ENCODE measurements around the gene APOC1.
A peak's percentile ranks its signal among the peaks of the same experiment; 100 is the strongest.
"Not testable (repeated sequence)": the region's sequence is repeated elsewhere in the genome, so short reads cannot be mapped to it uniquely, and the experiment has no call there.

APOC1 gene

DNA sequence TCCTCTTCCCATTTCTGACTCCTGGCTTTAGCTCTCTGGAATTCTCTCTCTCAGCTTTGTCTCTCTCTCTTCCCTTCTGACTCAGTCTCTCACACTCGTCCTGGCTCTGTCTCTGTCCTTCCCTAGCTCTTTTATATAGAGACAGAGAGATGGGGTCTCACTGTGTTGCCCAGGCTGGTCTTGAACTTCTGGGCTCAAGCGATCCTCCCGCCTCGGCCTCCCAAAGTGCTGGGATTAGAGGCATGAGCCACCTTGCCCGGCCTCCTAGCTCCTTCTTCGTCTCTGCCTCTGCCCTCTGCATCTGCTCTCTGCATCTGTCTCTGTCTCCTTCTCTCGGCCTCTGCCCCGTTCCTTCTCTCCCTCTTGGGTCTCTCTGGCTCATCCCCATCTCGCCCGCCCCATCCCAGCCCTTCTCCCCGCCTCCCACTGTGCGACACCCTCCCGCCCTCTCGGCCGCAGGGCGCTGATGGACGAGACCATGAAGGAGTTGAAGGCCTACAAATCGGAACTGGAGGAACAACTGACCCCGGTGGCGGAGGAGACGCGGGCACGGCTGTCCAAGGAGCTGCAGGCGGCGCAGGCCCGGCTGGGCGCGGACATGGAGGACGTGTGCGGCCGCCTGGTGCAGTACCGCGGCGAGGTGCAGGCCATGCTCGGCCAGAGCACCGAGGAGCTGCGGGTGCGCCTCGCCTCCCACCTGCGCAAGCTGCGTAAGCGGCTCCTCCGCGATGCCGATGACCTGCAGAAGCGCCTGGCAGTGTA lies 6.2 kb upstream of the APOC1 start:
- no peaks in the 10 kb centered on the region for H3K9me3 ChIP-seq (ENCODE audit: control insufficient read depth, low read length)
- no peak overlapping the region for H3K9ac ChIP-seq (ENCODE audit: low read length)
- H3K27me3 ChIP-seq (ENCODE audit: control insufficient read depth, insufficient read depth, low read length) = peaks cover 31% of the 10 kb centered on the region
- H3K36me3 ChIP-seq (ENCODE audit: control insufficient read depth, insufficient read depth, low read length) = no peaks in the 10 kb centered on the region
- peaks cover 28% of the 10 kb centered on the region for H3K4me1 ChIP-seq (ENCODE audit: control insufficient read depth, insufficient read depth, low read length)
- H3K4me3 ChIP-seq (ENCODE audit: low read length) = no peak overlapping the region

DNA sequence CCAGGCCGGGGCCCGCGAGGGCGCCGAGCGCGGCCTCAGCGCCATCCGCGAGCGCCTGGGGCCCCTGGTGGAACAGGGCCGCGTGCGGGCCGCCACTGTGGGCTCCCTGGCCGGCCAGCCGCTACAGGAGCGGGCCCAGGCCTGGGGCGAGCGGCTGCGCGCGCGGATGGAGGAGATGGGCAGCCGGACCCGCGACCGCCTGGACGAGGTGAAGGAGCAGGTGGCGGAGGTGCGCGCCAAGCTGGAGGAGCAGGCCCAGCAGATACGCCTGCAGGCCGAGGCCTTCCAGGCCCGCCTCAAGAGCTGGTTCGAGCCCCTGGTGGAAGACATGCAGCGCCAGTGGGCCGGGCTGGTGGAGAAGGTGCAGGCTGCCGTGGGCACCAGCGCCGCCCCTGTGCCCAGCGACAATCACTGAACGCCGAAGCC lies 5.6 kb upstream of the APOC1 start:
- Histone ChIP-seq H3K36me3 (ENCODE audit: control insufficient read depth, insufficient read depth, low read length) (no peaks in the 10 kb centered on the region), H3K9me3 (ENCODE audit: control insufficient read depth, low read length) (no peaks in the 10 kb centered on the region), H3K4me1 (ENCODE audit: control insufficient read depth, insufficient read depth, low read length) (peaks cover 31% of the 10 kb centered on the region), H3K9ac (ENCODE audit: low read length) (no peak overlapping the region), H3K4me3 (ENCODE audit: low read length) (no peak overlapping the region), H3K27me3 (ENCODE audit: control insufficient read depth, insufficient read depth, low read length) (peaks cover 31% of the 10 kb centered on the region)

DNA sequence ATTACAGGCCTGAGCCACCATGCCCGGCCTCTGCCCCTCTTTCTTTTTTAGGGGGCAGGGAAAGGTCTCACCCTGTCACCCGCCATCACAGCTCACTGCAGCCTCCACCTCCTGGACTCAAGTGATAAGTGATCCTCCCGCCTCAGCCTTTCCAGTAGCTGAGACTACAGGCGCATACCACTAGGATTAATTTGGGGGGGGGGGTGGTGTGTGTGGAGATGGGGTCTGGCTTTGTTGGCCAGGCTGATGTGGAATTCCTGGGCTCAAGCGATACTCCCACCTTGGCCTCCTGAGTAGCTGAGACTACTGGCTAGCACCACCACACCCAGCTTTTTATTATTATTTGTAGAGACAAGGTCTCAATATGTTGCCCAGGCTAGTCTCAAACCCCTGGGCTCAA lies 4.6 kb upstream of the APOC1 start:
- Histone ChIP-seq H3K36me3 (ENCODE audit: control insufficient read depth, insufficient read depth, low read length) (no peaks in the 10 kb centered on the region), H3K4me3 (ENCODE audit: low read length) (no peak overlapping the region), H3K27me3 (ENCODE audit: control insufficient read depth, insufficient read depth, low read length) (peaks cover 24% of the 10 kb centered on the region), H3K9ac (ENCODE audit: low read length) (no peak overlapping the region), H3K9me3 (ENCODE audit: control insufficient read depth, low read length) (no peaks in the 10 kb centered on the region), H3K4me1 (ENCODE audit: control insufficient read depth, insufficient read depth, low read length) (peaks cover 38% of the 10 kb centered on the region)

DNA sequence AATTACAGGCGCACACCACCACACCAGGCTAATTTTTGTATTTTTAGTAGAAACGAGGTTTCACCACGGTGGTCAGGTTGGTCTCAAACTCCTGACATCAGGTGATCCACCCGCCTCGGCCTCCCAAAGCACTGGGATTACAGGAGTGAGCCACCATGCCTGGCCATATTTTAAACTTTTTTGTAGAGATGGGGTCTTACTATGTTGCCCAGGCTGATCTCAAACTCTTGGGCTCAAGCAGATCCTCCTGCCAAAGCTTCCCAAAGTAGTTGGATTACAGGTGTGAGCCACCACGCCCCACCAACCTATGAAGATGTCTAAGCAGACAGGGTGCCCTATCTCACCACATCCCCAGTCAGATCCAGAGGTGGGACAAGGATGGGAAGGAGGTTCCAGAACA lies 2.5 kb upstream of the APOC1 start:
- H3K9me3 ChIP-seq (ENCODE audit: control insufficient read depth, low read length); H3K27me3 ChIP-seq (ENCODE audit: control insufficient read depth, insufficient read depth, low read length); H3K36me3 ChIP-seq (ENCODE audit: control insufficient read depth, insufficient read depth, low read length); H3K9ac ChIP-seq (ENCODE audit: low read length); H3K4me3 ChIP-seq (ENCODE audit: low read length): not testable (repeated sequence)
- H3K4me1 ChIP-seq (ENCODE audit: control insufficient read depth, insufficient read depth, low read length) = peaks cover 27% of the 10 kb centered on the region

- H3K4me1 ChIP-seq (ENCODE audit: control insufficient read depth, insufficient read depth, low read length) = peaks cover 27% of the 10 kb centered on the region
- H3K36me3 ChIP-seq (ENCODE audit: control insufficient read depth, insufficient read depth, low read length) = no peaks in the 10 kb centered on the region
- H3K27me3 ChIP-seq (ENCODE audit: control insufficient read depth, insufficient read depth, low read length) = peaks cover 5% of the 10 kb centered on the region
- H3K4me3 ChIP-seq (ENCODE audit: low read length) = no peak overlapping the region
- H3K9ac ChIP-seq (ENCODE audit: low read length) = no peak overlapping the region
- H3K9me3 ChIP-seq (ENCODE audit: control insufficient read depth, low read length) = no peaks in the 10 kb centered on the region
These were observed 1.6 kb upstream of the APOC1 start for GRCh38 chr19:44912854-44913253.

DNA sequence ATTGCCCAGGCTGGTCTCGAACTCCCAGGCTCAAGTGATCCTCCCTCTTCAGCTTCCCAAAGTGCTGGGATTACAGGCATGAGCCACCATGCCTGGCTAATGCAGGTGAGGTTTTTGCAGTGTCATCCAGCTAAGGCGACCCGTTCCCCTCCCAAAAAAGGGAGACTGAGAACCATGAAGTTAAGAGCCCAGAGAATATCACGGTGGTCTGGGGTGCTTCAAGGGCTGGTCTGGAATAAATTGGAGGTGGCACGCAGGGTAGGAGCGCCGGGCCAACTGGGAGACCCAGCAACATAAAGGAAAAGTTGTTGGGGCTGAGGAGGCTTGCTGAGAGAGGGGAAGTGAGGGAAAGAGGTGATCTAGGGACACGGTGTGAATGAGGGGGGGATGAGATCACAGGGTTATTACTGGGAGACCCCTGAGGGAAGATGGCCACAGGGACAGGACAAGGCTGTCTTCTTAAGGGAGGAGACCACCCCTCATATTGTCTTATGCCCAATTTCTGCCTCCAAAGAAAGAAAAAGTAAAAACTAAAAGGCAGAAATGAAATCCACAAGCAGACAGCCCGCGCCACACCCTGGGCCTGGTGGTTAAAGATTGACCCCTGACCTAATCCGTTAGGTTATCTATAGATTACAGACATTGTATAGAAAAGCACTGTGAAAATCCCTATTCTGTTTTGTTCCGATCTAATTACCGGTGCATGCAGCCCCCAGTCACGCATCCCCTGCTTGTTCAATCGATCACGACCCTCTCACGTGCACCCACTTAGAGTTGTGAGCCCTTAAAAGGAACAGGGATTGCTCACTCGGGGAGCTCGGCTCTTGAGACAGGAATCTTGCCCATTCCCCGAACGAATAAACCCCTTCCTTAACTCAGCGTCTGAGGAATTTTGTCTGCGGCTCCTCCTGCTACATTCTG lies 636 bp upstream of the APOC1 start:
- Histone ChIP-seq H3K9ac (ENCODE audit: low read length) (peak overlapping the region; percentile 22), H3K4me1 (ENCODE audit: control insufficient read depth, insufficient read depth, low read length) (peaks cover 27% of the 10 kb centered on the region)
- not testable (repeated sequence) for H3K27me3 ChIP-seq (ENCODE audit: control insufficient read depth, insufficient read depth, low read length); H3K4me3 ChIP-seq (ENCODE audit: low read length); H3K36me3 ChIP-seq (ENCODE audit: control insufficient read depth, insufficient read depth, low read length); H3K9me3 ChIP-seq (ENCODE audit: control insufficient read depth, low read length)

DNA sequence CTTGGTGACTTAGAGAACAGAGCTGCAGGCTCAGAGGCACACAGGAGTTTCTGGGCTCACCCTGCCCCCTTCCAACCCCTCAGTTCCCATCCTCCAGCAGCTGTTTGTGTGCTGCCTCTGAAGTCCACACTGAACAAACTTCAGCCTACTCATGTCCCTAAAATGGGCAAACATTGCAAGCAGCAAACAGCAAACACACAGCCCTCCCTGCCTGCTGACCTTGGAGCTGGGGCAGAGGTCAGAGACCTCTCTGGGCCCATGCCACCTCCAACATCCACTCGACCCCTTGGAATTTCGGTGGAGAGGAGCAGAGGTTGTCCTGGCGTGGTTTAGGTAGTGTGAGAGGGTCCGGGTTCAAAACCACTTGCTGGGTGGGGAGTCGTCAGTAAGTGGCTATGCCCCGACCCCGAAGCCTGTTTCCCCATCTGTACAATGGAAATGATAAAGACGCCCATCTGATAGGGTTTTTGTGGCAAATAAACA lies 9.9 kb downstream of the APOC1 start:
- no peaks in the 10 kb centered on the region for H3K27me3 ChIP-seq (ENCODE audit: control insufficient read depth, insufficient read depth, low read length)
- H3K9me3 ChIP-seq (ENCODE audit: control insufficient read depth, low read length) = no peaks in the 10 kb centered on the region
- no peak overlapping the region for H3K4me3 ChIP-seq (ENCODE audit: low read length)
- H3K36me3 ChIP-seq (ENCODE audit: control insufficient read depth, insufficient read depth, low read length) = no peaks in the 10 kb centered on the region
- peaks cover 16% of the 10 kb centered on the region for H3K4me1 ChIP-seq (ENCODE audit: control insufficient read depth, insufficient read depth, low read length)
- no peak overlapping the region for H3K9ac ChIP-seq (ENCODE audit: low read length)

DNA sequence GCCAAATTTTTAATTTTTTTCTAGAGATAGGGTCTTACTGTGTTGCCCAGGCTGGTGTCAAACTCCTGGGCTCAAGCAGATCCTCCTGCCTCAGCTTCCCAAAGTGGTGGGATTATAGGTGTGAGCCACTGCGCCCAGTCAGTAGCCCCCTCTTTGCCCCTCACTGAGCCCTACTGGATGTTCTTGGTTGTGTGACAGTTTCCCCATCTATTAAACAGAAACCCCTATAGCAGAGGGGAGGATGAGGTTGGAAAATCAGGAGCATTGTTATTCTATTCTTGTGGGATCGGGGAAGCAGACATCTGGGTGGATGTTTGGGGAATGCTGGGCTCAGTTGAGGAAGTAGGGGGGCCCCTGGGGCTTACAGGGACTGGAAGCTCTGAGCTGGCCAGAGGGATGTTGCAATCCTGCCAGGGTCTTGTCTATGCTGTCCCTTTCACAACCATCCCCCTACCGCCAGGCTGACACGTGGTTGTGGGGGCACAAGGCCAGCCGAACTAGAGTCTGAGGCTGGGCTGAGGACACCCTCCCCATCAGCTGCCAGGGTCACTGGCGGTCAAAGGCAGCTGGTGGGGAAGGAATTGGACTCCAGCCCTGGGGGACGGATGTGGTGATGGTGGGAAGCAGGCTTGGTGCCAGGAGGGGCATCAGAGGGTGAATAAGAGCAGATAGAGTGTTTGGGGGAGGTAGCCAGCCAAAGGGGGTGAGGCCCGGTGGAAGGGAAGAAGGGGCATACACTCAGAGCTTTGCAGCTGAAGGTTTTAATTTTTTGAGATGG lies 10.9 kb downstream of the APOC1 start:
- Histone ChIP-seq H3K36me3 (ENCODE audit: control insufficient read depth, insufficient read depth, low read length) (no peaks in the 10 kb centered on the region), H3K27me3 (ENCODE audit: control insufficient read depth, insufficient read depth, low read length) (no peaks in the 10 kb centered on the region), H3K9me3 (ENCODE audit: control insufficient read depth, low read length) (no peaks in the 10 kb centered on the region), H3K9ac (ENCODE audit: low read length) (no peak overlapping the region), H3K4me3 (ENCODE audit: low read length) (no peak overlapping the region), H3K4me1 (ENCODE audit: control insufficient read depth, insufficient read depth, low read length) (peaks cover 16% of the 10 kb centered on the region)

DNA sequence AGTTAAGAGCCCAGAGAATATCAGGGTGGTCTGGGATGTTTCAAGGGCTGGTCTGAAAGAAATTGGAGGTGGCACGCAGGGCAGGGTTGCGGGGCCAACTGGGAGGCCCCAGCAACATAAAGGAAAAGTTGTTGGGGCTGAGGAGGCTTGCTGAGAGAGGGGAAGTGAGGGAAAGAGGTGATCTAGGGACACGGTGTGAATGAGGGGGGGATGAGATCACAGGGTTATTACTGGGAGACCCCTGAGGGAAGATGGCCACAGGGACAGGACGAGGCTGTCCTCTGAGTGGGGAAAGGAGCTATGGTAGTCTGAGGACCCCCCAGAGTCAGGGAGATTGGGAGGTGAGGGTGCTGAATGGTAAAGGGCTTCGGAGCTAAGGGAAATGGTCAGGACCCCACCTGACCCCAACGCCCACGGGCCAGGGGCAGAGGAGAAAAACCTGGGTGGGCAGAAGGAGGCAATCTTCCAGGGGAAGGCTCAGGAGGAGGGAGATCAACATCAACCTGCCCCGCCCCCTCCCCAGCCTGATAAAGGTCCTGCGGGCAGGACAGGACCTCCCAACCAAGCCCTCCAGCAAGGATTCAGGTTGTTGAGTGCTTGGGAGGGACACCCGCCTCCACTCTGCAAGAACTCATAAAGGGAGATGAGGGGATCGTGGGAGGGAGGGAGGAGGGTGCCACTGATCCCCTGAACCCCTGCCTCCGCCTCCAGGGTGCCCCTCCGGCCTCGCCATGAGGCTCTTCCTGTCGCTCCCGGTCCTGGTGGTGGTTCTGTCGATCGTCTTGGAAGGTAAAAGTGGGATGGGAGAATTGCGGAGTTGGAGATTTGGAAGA lies 12.1 kb downstream of the APOC1 start:
- Histone ChIP-seq H3K4me1 (ENCODE audit: control insufficient read depth, insufficient read depth, low read length) (peaks cover 16% of the 10 kb centered on the region), H3K9ac (ENCODE audit: low read length) (peak overlapping the region; percentile 43)
- not testable (repeated sequence) for H3K27me3 ChIP-seq (ENCODE audit: control insufficient read depth, insufficient read depth, low read length); H3K4me3 ChIP-seq (ENCODE audit: low read length); H3K36me3 ChIP-seq (ENCODE audit: control insufficient read depth, insufficient read depth, low read length); H3K9me3 ChIP-seq (ENCODE audit: control insufficient read depth, low read length)

GRCh38 chr19:44927746-44928145 lies 13.3 kb downstream of the APOC1 start:
- Histone ChIP-seq H3K9ac (ENCODE audit: low read length) (no peak overlapping the region), H3K4me1 (ENCODE audit: control insufficient read depth, insufficient read depth, low read length) (peaks cover 16% of the 10 kb centered on the region), H3K9me3 (ENCODE audit: control insufficient read depth, low read length) (no peaks in the 10 kb centered on the region), H3K27me3 (ENCODE audit: control insufficient read depth, insufficient read depth, low read length) (no peaks in the 10 kb centered on the region), H3K4me3 (ENCODE audit: low read length) (no peak overlapping the region), H3K36me3 (ENCODE audit: control insufficient read depth, insufficient read depth, low read length) (no peaks in the 10 kb centered on the region)

DNA sequence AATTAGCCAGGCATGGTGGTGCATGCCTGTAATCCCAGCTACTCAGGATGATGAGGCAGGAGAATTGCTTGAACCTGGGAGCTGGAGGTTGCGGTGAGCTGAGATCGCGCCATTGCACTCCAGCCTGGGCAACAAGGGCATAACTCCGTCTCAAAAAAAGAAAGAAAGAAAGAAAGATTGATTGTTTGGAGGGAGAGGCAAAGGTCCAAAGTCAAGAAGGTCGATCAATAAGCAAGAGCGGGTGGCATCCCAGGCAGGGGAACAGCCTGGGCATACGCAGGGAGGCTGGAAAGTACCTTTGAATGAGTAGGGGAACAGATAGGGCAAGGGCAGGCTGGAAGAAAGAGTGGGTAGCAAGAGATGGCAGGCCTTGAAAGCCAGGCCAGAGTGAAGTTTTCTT lies 15.7 kb downstream of the APOC1 start:
- Histone ChIP-seq H3K27me3 (ENCODE audit: control insufficient read depth, insufficient read depth, low read length) (no peaks in the 10 kb centered on the region), H3K9me3 (ENCODE audit: control insufficient read depth, low read length) (no peaks in the 10 kb centered on the region), H3K9ac (ENCODE audit: low read length) (no peak overlapping the region), H3K4me1 (ENCODE audit: control insufficient read depth, insufficient read depth, low read length) (peaks cover 12% of the 10 kb centered on the region), H3K4me3 (ENCODE audit: low read length) (no peak overlapping the region), H3K36me3 (ENCODE audit: control insufficient read depth, insufficient read depth, low read length) (no peaks in the 10 kb centered on the region)

Data from mucosa of stomach (tissue), 1 donor.